GM23338 (cell line): ENCODE measurements around the gene TBL3. TPM values are rescaled to one million over a fixed set of nuclear protein-coding genes. Genes with fewer than 3 reads are reported as not detected.
A peak's percentile ranks its signal among the peaks of the same experiment; 100 is the strongest.

Source experiments
- ATAC-seq: fragments of 200-7000 bp; cut with Tn5 transposase; 3 replicates; pipeline ENCODE4 v1.9.1; 2020
- DNase-seq: peaks from one replicate; pipeline ENCODE4 v3.0.0-alpha.2; 2015; ENCODE audit warnings: low spot score
- H2AFZ ChIP-seq: fragments of 200-600 bp; sonication (generic); 2 replicates; pipeline ENCODE4 v1.8.0; 2016; ENCODE audit warnings: antibody characterized with exemption, mild to moderate bottlenecking, moderate library complexity
- H3F3A ChIP-seq: fragments of 200-600 bp; sonication (generic); replicated peaks from 2 replicates; pipeline ENCODE4 v1.8.0; 2017; ENCODE audit warnings: antibody characterized with exemption, mixed run types, low read depth
- H3K27ac ChIP-seq: fragments of 200-600 bp; sonication (generic); 2 replicates; pipeline ENCODE4 v1.6.1; 2016; ENCODE audit warnings: low read depth
- H3K27me3 ChIP-seq: fragments of 200-600 bp; sonication (generic); 2 replicates; pipeline ENCODE4 v1.8.0; 2016; ENCODE audit warnings: mild to moderate bottlenecking, mixed run types, moderate library complexity; ENCODE audit not compliant: insufficient read depth
- H3K36me3 ChIP-seq: fragments of 200-600 bp; sonication (generic); 2 replicates; pipeline ENCODE4 v1.8.0; 2016; ENCODE audit warnings: mild to moderate bottlenecking; ENCODE audit not compliant: insufficient read depth
- H3K4me1 ChIP-seq: fragments of 200-600 bp; sonication (generic); 2 replicates; pipeline ENCODE4 v1.8.0; 2016; ENCODE audit warnings: mild to moderate bottlenecking, moderate library complexity; ENCODE audit not compliant: insufficient read depth
- H3K4me2 ChIP-seq: fragments of 200-600 bp; sonication (generic); 2 replicates; pipeline ENCODE4 v1.7.1; 2017; ENCODE audit warnings: mixed run types
- H3K4me3 ChIP-seq: fragments of 200-600 bp; sonication (generic); 2 replicates; pipeline ENCODE4 v1.6.1; 2016; ENCODE audit warnings: mixed run types
- H3K79me2 ChIP-seq: fragments of 200-600 bp; sonication (generic); replicated peaks from 2 replicates; pipeline ENCODE4 v1.8.0; 2017; ENCODE audit warnings: mild to moderate bottlenecking; ENCODE audit not compliant: insufficient read depth
- H3K9me2 ChIP-seq: fragments of 200-600 bp; sonication (generic); 2 replicates; pipeline ENCODE4 v1.8.0; 2017; ENCODE audit not compliant: insufficient read depth
- H4K20me1 ChIP-seq: fragments of 200-600 bp; sonication (generic); replicated peaks from 2 replicates; pipeline ENCODE4 v1.8.0; 2017; ENCODE audit warnings: mild to moderate bottlenecking; ENCODE audit not compliant: insufficient read depth
- H3K27ac Mint-ChIP-seq: 2 replicates; pipeline ENCODE4 v1.8.0; 2020; ENCODE audit warnings: inconsistent platforms, mild to moderate bottlenecking, moderate library complexity, mixed read lengths
- H3K27me3 Mint-ChIP-seq: 3 replicates; pipeline ENCODE4 v1.8.0; 2022; ENCODE audit warnings: low read depth, mild to moderate bottlenecking, moderate library complexity, mixed read lengths, inconsistent platforms; ENCODE audit not compliant: insufficient read depth, poor library complexity
- H3K36me3 Mint-ChIP-seq: 3 replicates; pipeline ENCODE4 v1.8.0; 2021; ENCODE audit warnings: low read depth, mild to moderate bottlenecking, inconsistent platforms, moderate library complexity, mixed read lengths
- H3K4me1 Mint-ChIP-seq: 3 replicates; pipeline ENCODE4 v1.8.0; 2020; ENCODE audit warnings: mild to moderate bottlenecking, inconsistent platforms, mixed read lengths
- H3K4me3 Mint-ChIP-seq: 3 replicates; pipeline ENCODE4 v1.8.0; 2021; ENCODE audit warnings: moderate library complexity, mild to moderate bottlenecking, inconsistent platforms, mixed read lengths
- H3K9me3 Mint-ChIP-seq: 3 replicates; pipeline ENCODE4 v1.8.0; 2020; ENCODE audit warnings: moderate library complexity, mild to moderate bottlenecking, inconsistent platforms, mixed read lengths
- EZH2phosphoT487 ChIP-seq: fragments of 200-600 bp; sonication (generic); IDR thresholded peaks from one replicate; pipeline ENCODE4 v1.8.1; 2018; ENCODE audit warnings: antibody characterized with exemption; ENCODE audit not compliant: unreplicated experiment
- JUNB ChIP-seq: IDR thresholded peaks from one replicate; pipeline ENCODE4 v1.6.1; 2016; ENCODE audit warnings: antibody characterized with exemption; ENCODE audit not compliant: unreplicated experiment
- NANOG ChIP-seq: IDR thresholded peaks from 2 replicates; pipeline ENCODE4 v1.6.1; 2016; ENCODE audit warnings: antibody characterized with exemption, borderline replicate concordance
- POLR2AphosphoS5 ChIP-seq: IDR thresholded peaks from 2 replicates; pipeline ENCODE4 v1.6.1; 2016; ENCODE audit warnings: antibody characterized with exemption, low read depth
- ZNF114 ChIP-seq: fragments of 250-450 bp; sonication (Bioruptor Pico); IDR thresholded peaks from 2 replicates; pipeline ENCODE4 v1.5.0; 2020; ENCODE audit warnings: mild to moderate bottlenecking, moderate library complexity
- polyA plus RNA-seq: library from polyadenylated mRNA; unstranded; fragments of >200 nt; fragmentation: Nextera tagmentation; extraction: Ambion mirVana; gene quantifications from 2 replicates; pipeline ENCODE4 v1.2.1, GENCODE V29; 2016
- total RNA-seq: library from RNA; depleted of rRNA; stranded (reverse); fragments of >200 nt; shearing (Covaris generic); gene quantifications from 2 replicates; pipeline ENCODE4 v1.2.3, GENCODE V29; 2014
- TF ChIP-seq, protein P1 (sequence below): IDR thresholded peaks from one replicate; pipeline ENCODE4 v1.6.1; 2018; ENCODE audit warnings: antibody characterized with exemption; ENCODE audit not compliant: unreplicated experiment
- TF ChIP-seq, protein P2 (sequence below), 2 experiments: fragments of 200-600 bp in 1 of 2; sonication (generic) in 1 of 2; conservative IDR thresholded peaks; 2 replicates each; pipeline versions ENCODE4 v1.5.1 to v1.6.1; 2016 to 2017; ENCODE audit warnings: antibody characterized with exemption in 2 of 2, low read depth in 2 of 2, mild to moderate bottlenecking in 2 of 2, moderate library complexity in 1 of 2

Gene TBL3
- total and polyA plus RNA-seq, 2 experiments from 2014 or later: 67.0 to 157 TPM

DNA sequence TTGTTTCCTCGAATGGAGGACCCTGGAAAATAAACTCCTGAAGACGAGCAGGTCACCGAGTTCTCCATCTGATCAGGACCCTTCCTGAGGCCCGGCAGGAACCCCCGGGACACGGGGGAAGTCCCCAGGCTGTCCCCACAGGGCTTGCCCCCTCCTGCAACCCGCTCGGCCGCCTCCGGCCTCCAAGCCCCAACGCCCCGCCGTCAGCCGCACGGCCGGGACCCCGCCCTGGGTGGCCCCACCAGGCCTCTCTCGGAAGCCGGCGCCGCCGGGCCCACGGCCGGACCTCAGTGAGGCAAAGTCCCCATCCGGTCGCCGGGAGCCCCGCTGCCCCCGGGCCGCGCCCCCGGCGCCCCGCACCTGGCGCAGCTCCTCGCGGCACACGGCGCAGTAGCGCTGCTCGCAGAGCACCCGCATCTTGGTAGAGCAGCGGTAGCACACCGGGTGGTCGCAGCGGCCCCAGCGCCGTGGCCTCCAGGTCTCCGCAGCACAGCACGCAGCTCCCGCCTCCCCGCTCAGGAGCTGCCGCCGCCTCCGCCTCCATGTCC is 37.4 kb downstream of the TBL3 start (continued):
- TF ChIP-seq, protein P1, sequence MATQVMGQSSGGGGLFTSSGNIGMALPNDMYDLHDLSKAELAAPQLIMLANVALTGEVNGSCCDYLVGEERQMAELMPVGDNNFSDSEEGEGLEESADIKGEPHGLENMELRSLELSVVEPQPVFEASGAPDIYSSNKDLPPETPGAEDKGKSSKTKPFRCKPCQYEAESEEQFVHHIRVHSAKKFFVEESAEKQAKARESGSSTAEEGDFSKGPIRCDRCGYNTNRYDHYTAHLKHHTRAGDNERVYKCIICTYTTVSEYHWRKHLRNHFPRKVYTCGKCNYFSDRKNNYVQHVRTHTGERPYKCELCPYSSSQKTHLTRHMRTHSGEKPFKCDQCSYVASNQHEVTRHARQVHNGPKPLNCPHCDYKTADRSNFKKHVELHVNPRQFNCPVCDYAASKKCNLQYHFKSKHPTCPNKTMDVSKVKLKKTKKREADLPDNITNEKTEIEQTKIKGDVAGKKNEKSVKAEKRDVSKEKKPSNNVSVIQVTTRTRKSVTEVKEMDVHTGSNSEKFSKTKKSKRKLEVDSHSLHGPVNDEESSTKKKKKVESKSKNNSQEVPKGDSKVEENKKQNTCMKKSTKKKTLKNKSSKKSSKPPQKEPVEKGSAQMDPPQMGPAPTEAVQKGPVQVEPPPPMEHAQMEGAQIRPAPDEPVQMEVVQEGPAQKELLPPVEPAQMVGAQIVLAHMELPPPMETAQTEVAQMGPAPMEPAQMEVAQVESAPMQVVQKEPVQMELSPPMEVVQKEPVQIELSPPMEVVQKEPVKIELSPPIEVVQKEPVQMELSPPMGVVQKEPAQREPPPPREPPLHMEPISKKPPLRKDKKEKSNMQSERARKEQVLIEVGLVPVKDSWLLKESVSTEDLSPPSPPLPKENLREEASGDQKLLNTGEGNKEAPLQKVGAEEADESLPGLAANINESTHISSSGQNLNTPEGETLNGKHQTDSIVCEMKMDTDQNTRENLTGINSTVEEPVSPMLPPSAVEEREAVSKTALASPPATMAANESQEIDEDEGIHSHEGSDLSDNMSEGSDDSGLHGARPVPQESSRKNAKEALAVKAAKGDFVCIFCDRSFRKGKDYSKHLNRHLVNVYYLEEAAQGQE: no peak
- TF ChIP-seq EZH2phosphoT487: no peak
- no peak for TF ChIP-seq JUNB

DNA sequence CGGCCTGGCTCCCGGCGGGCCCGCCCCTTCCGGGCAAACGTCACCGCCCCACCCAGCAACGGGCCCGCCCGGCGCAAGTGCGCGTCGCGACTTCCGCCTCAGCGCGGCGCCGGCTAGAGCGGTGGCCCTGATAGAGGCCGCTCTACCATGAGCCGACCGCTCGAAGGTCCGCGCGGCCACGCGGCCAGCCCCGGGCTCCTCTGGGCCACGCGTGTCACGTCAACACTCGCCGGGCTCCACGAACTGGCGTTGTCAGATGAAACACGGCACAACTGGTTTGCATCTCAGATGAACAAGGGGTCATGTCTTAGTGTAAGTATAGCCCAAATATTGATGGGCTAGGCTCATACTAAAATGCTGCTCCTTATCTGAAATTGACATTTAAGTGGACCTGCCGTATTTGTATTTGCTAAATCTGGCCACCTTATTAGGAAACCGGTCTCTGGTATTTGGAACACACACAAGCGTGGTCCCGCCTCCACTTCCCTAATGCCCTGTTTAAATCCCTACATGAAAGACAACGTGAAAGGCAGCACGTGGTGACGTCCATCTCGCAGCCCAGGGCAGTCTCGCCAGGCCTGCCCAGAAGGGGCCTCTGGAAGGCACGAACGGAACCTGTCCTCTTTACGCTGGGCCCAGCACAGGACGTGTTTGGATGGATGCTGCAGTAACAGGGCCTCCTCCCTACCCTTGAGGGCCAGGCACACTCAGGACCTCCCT is 38.1 kb downstream of the TBL3 start, which contains the start of gene ZNF598:
ZNF598 (minus strand) TSS at position 31 of the 720 bp plus-strand sequence.
- Histone ChIP-seq H3K27ac (peak within 1 kb of the TSS; percentile 85), H3K4me3 (peak within 1 kb of the TSS; percentile 91), H3K9me2 (no peaks in the 10 kb centered on the region), H3K4me1 (peaks cover 15% of the 10 kb centered on the region), H3K27me3 (no peaks in the 10 kb centered on the region), H3K79me2 (peaks cover 37% of the 10 kb centered on the region), H4K20me1 (peaks cover 31% of the 10 kb centered on the region), H2AFZ (peak within 1 kb of the TSS; percentile 92; the same call in 1 of the 2 replicates), H3F3A (peaks cover 14% of the 10 kb centered on the region; the same call in 1 of the 2 replicates), H3K36me3 (no peaks in the 10 kb centered on the region), H3K4me2 (peak within 1 kb of the TSS; percentile 97)
- ATAC-seq (peak; percentile 86), DNase-seq (peak; percentile 91)
- peaks cover 11% of the 10 kb centered on the region for H3K36me3 Mint-ChIP-seq
- no peaks in the 10 kb centered on the region for H3K9me3 Mint-ChIP-seq
- peak within 1 kb of the TSS; percentile 91 for H3K27ac Mint-ChIP-seq
- peak within 1 kb of the TSS; percentile 91 for H3K4me3 Mint-ChIP-seq
- peaks cover 11% of the 10 kb centered on the region for H3K27me3 Mint-ChIP-seq
- H3K4me1 Mint-ChIP-seq: peaks cover 30% of the 10 kb centered on the region
- TF ChIP-seq, protein P2, sequence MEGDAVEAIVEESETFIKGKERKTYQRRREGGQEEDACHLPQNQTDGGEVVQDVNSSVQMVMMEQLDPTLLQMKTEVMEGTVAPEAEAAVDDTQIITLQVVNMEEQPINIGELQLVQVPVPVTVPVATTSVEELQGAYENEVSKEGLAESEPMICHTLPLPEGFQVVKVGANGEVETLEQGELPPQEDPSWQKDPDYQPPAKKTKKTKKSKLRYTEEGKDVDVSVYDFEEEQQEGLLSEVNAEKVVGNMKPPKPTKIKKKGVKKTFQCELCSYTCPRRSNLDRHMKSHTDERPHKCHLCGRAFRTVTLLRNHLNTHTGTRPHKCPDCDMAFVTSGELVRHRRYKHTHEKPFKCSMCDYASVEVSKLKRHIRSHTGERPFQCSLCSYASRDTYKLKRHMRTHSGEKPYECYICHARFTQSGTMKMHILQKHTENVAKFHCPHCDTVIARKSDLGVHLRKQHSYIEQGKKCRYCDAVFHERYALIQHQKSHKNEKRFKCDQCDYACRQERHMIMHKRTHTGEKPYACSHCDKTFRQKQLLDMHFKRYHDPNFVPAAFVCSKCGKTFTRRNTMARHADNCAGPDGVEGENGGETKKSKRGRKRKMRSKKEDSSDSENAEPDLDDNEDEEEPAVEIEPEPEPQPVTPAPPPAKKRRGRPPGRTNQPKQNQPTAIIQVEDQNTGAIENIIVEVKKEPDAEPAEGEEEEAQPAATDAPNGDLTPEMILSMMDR (conservative IDR thresholded peaks at IDR 0.05; ENCODE audit: low read depth in 2 of 2): no peak
- TF ChIP-seq POLR2AphosphoS5: peak; percentile 54
- no peak for TF ChIP-seq EZH2phosphoT487
- TF ChIP-seq, protein P1: no peak
- no peak for TF ChIP-seq JUNB
- no peak for TF ChIP-seq ZNF114
- TF ChIP-seq NANOG: no peak
